ENCODE measurements around the gene SASH3.
"Not testable (repeated sequence)": the region's sequence is repeated elsewhere in the genome, so short reads cannot be mapped to it uniquely, and the experiment has no call there.

SASH3 gene

GRCh38 chrX:129779747-129780146, at the start of gene SASH3:
SASH3 (plus strand) TSS chrX:129779949; CDS start chrX:129780098, 149 bp downstream.
- DNase-seq (ENCODE audit: low spot score): no peak

GRCh38 chrX:129731228-129731627, 48.5 kb upstream of the SASH3 start:
- DNase-seq (ENCODE audit: low spot score): no peak

GRCh38 chrX:129732857-129733256, 46.9 kb upstream of the SASH3 start:
- DNase-seq (ENCODE audit: low spot score): no peak

GRCh38 chrX:129733335-129733734, 46.4 kb upstream of the SASH3 start:
- no peak for DNase-seq (ENCODE audit: low spot score)

GRCh38 chrX:129736491-129736890, 43.3 kb upstream of the SASH3 start:
- DNase-seq (ENCODE audit: low spot score): no peak

- DNase-seq (ENCODE audit: low spot score): no peak
These were observed 41.8 kb upstream of the SASH3 start for GRCh38 chrX:129737916-129738315.

- DNase-seq (ENCODE audit: low spot score): no peak
These were observed 41.1 kb upstream of the SASH3 start, which contains the start of gene XPNPEP2 for GRCh38 chrX:129738466-129739308. XPNPEP2 (plus strand) TSS chrX:129738979; CDS start chrX:129739214, 235 bp downstream.

- DNase-seq (ENCODE audit: low spot score): no peak
These were observed 40.2 kb upstream of the SASH3 start for GRCh38 chrX:129739578-129739977.

- DNase-seq (ENCODE audit: low spot score): no peak
These were observed 37.6 kb upstream of the SASH3 start for GRCh38 chrX:129741880-129742758.

GRCh38 chrX:129742759-129743152, 37.0 kb upstream of the SASH3 start:
- not testable (repeated sequence) for DNase-seq (ENCODE audit: low spot score)

GRCh38 chrX:129743821-129744220, 35.9 kb upstream of the SASH3 start:
- DNase-seq (ENCODE audit: low spot score): no peak

GRCh38 chrX:129744861-129745321, 34.9 kb upstream of the SASH3 start:
- no peak for DNase-seq (ENCODE audit: low spot score)

GRCh38 chrX:129746557-129747470, 32.9 kb upstream of the SASH3 start:
- DNase-seq (ENCODE audit: low spot score): no peak

GRCh38 chrX:129747533-129747932, 32.2 kb upstream of the SASH3 start:
- no peak for DNase-seq (ENCODE audit: low spot score)

- DNase-seq (ENCODE audit: low spot score): no peak
These were observed 31.4 kb upstream of the SASH3 start for GRCh38 chrX:129748305-129748704.

- DNase-seq (ENCODE audit: low spot score): no peak
These were observed 30.7 kb upstream of the SASH3 start for GRCh38 chrX:129749069-129749468.

GRCh38 chrX:129750971-129751370, 28.8 kb upstream of the SASH3 start:
- no peak for DNase-seq (ENCODE audit: low spot score)

GRCh38 chrX:129754056-129755024, 25.4 kb upstream of the SASH3 start:
- no peak for DNase-seq (ENCODE audit: low spot score)

- DNase-seq (ENCODE audit: low spot score): no peak
These were observed 23.7 kb upstream of the SASH3 start for GRCh38 chrX:129755779-129756650.
